Neural progenitor cell (in vitro differentiated cells): ENCODE data around the gene CADPS. TPM values are rescaled to one million over a fixed set of nuclear protein-coding genes. Genes with fewer than 3 reads are reported as not detected.

Experiments used
- DNase-seq: peaks from one replicate; pipeline ENCODE4 v3.0.0-alpha.2; 2016; ENCODE audit warnings: low spot score
- H2AFZ ChIP-seq: fragments of 200-600 bp; sonication (generic); replicated peaks from 2 replicates; pipeline ENCODE4 v1.6.1; 2016; ENCODE audit warnings: antibody characterized with exemption
- H3F3A ChIP-seq: fragments of 200-600 bp; sonication (generic); 2 replicates; pipeline ENCODE4 v1.6.1; 2016; ENCODE audit warnings: antibody characterized with exemption, low read depth
- H3K27ac ChIP-seq: fragments of 200-600 bp; sonication (generic); 2 replicates; pipeline ENCODE4 v1.5.1; 2016; ENCODE audit warnings: mild to moderate bottlenecking
- H3K27me3 ChIP-seq: fragments of 200-600 bp; sonication (generic); 2 replicates; pipeline ENCODE4 v1.6.1; 2016; ENCODE audit warnings: mild to moderate bottlenecking, moderate library complexity
- H3K36me3 ChIP-seq: fragments of 200-600 bp; sonication (generic); 2 replicates; pipeline ENCODE4 v1.5.1; 2016
- H3K4me1 ChIP-seq: fragments of 200-600 bp; sonication (generic); 2 replicates; pipeline ENCODE4 v1.6.1; 2016; ENCODE audit warnings: mixed run types
- H3K4me2 ChIP-seq: fragments of 200-600 bp; sonication (generic); 2 replicates; pipeline ENCODE4 v1.6.1; 2016
- H3K4me3 ChIP-seq: fragments of 200-600 bp; sonication (generic); 2 replicates; pipeline ENCODE4 v1.5.1; 2016
- H3K79me2 ChIP-seq: fragments of 200-600 bp; sonication (generic); 2 replicates; pipeline ENCODE4 v1.6.1; 2016; ENCODE audit warnings: low read depth
- H3K9ac ChIP-seq: fragments of 200-600 bp; sonication (generic); 2 replicates; pipeline ENCODE4 v1.6.1; 2016
- H3K9me3 ChIP-seq: fragments of 200-600 bp; sonication (generic); 2 replicates; pipeline ENCODE4 v1.5.1; 2016; ENCODE audit warnings: low read depth
- H4K20me1 ChIP-seq: fragments of 200-600 bp; sonication (generic); 2 replicates; pipeline ENCODE4 v1.6.1; 2016; ENCODE audit warnings: low read depth
- H3K27ac Mint-ChIP-seq: 3 replicates; pipeline ENCODE4 v1.8.0; 2021; ENCODE audit warnings: mixed read lengths
- H3K27me3 Mint-ChIP-seq: 2 replicates; pipeline ENCODE4 v1.8.0; 2022; ENCODE audit warnings: low read depth, mild to moderate bottlenecking, inconsistent platforms, moderate library complexity, mixed read lengths; ENCODE audit not compliant: insufficient read depth
- H3K36me3 Mint-ChIP-seq: 3 replicates; pipeline ENCODE4 v1.8.0; 2021; ENCODE audit warnings: mixed read lengths
- H3K4me1 Mint-ChIP-seq: 3 replicates; pipeline ENCODE4 v1.8.0; 2021; ENCODE audit warnings: mixed read lengths
- H3K4me3 Mint-ChIP-seq: 3 replicates; pipeline ENCODE4 v1.8.0; 2021; ENCODE audit warnings: mild to moderate bottlenecking, moderate library complexity, mixed read lengths
- H3K9me3 Mint-ChIP-seq: 3 replicates; pipeline ENCODE4 v1.8.0; 2020; ENCODE audit warnings: mixed read lengths
- EZH2 ChIP-seq: fragments of 200-600 bp; sonication (generic); IDR thresholded peaks from 2 replicates; pipeline ENCODE4 v1.6.1; 2017; ENCODE audit warnings: antibody characterized with exemption, mild to moderate bottlenecking, moderate library complexity
- EZH2phosphoT487 ChIP-seq: fragments of 200-600 bp; sonication (generic); IDR thresholded peaks from 2 replicates; pipeline ENCODE4 v1.6.1; 2017; ENCODE audit warnings: antibody characterized with exemption
- total RNA-seq: library from RNA; depleted of rRNA; stranded (reverse); fragments of >200 nt; gene quantifications from 2 replicates; pipeline ENCODE4 v1.2.3, GENCODE V29; 2015; ENCODE audit warnings: low replicate concordance
- TF ChIP-seq, protein P1 (sequence below): fragments of 200-600 bp; sonication (generic); IDR thresholded peaks from 2 replicates; pipeline ENCODE4 v1.5.1; 2017; ENCODE audit warnings: antibody characterized with exemption, mild to moderate bottlenecking

The CADPS gene
- total RNA-seq, 1 donor from 2014 or later: 17.3 TPM

- no peak overlapping the region for H3K4me3 ChIP-seq
Measured at GRCh38 chr3:62737449-62737848, 137.8 kb downstream of the CADPS start.

GRCh38 chr3:62735510-62735909 is 139.7 kb downstream of the CADPS start:
- peaks cover 3% of the 10 kb centered on the region for H3K9me3 Mint-ChIP-seq
- H3K4me1 Mint-ChIP-seq: no peaks in the 10 kb centered on the region
- Histone ChIP-seq H3K4me2 (no peak overlapping the region), H3K79me2 (no peaks in the 10 kb centered on the region), H2AFZ (no peak overlapping the region), H3K27ac (no peak overlapping the region), H3F3A (no peaks in the 10 kb centered on the region), H3K4me1 (no peaks in the 10 kb centered on the region), H4K20me1 (no peaks in the 10 kb centered on the region), H3K9ac (no peak overlapping the region), H3K9me3 (peaks cover 4% of the 10 kb centered on the region), H3K27me3 (no peaks in the 10 kb centered on the region), H3K36me3 (no peaks in the 10 kb centered on the region), H3K4me3 (no peak overlapping the region)
- no peak overlapping the region for H3K4me3 Mint-ChIP-seq
- DNase-seq: no peak
- no peaks in the 10 kb centered on the region for H3K27me3 Mint-ChIP-seq
- TF ChIP-seq EZH2 (no peak), EZH2phosphoT487 (no peak)
- TF ChIP-seq, protein P1, sequence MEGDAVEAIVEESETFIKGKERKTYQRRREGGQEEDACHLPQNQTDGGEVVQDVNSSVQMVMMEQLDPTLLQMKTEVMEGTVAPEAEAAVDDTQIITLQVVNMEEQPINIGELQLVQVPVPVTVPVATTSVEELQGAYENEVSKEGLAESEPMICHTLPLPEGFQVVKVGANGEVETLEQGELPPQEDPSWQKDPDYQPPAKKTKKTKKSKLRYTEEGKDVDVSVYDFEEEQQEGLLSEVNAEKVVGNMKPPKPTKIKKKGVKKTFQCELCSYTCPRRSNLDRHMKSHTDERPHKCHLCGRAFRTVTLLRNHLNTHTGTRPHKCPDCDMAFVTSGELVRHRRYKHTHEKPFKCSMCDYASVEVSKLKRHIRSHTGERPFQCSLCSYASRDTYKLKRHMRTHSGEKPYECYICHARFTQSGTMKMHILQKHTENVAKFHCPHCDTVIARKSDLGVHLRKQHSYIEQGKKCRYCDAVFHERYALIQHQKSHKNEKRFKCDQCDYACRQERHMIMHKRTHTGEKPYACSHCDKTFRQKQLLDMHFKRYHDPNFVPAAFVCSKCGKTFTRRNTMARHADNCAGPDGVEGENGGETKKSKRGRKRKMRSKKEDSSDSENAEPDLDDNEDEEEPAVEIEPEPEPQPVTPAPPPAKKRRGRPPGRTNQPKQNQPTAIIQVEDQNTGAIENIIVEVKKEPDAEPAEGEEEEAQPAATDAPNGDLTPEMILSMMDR: no peak
- no peaks in the 10 kb centered on the region for H3K36me3 Mint-ChIP-seq
- H3K27ac Mint-ChIP-seq: no peak overlapping the region

More at GRCh38 chr3:62737449-62737848, 137.8 kb downstream of the CADPS start:
- no peaks in the 10 kb centered on the region for H3K27me3 Mint-ChIP-seq
- peaks cover 3% of the 10 kb centered on the region for H3K9me3 Mint-ChIP-seq
- Histone ChIP-seq H3K9ac (no peak overlapping the region), H2AFZ (no peak overlapping the region), H3K4me1 (no peaks in the 10 kb centered on the region), H3K4me2 (no peak overlapping the region), H3K79me2 (no peaks in the 10 kb centered on the region), H4K20me1 (no peaks in the 10 kb centered on the region), H3F3A (no peaks in the 10 kb centered on the region), H3K36me3 (no peaks in the 10 kb centered on the region), H3K9me3 (peaks cover 4% of the 10 kb centered on the region), H3K27ac (no peak overlapping the region), H3K27me3 (no peaks in the 10 kb centered on the region)
- TF ChIP-seq EZH2phosphoT487 (no peak), EZH2 (no peak)
- TF ChIP-seq, protein P1: no peak
- no peaks in the 10 kb centered on the region for H3K36me3 Mint-ChIP-seq
- no peak overlapping the region for H3K4me3 Mint-ChIP-seq
- DNase-seq: no peak
- no peaks in the 10 kb centered on the region for H3K4me1 Mint-ChIP-seq
- H3K27ac Mint-ChIP-seq: no peak overlapping the region

DNA sequence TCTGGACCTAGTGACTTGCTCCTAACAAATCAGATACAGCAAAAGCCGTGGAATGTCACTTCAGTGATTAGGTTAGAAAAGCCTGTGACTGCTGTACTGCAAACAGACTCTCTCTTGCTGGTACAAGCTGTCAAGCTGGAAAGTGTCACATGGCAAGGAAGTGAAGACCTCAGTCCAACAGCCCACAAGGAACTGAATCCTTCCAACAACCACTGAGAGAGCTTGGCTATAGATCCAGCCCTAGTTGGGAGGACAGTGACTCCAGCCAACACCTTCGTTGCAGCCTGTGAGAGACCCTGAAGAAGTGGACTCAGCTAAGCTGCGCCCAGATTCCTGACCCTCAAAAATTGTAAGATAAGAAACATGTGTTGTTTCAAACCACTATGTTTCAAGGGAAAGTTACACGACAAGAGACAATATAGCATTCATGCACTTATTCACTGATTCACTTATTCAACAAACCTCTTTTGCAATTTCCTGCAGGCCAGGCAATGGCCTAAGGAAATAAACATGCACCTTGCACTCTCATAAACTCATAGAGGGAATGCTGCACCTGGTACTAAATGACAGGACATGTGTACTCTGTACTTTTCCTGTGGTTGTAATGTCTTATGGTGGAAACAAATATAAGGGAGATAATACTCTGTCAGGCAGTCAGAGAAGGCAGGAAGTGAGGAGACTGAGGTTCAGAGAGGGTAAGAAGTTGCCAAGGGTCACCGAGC is 142.9 kb downstream of the CADPS start:
- no peak for DNase-seq
- Histone ChIP-seq H3K9me3 (no peaks in the 10 kb centered on the region), H3K27ac (no peak overlapping the region), H3K4me3 (no peak overlapping the region), H4K20me1 (no peaks in the 10 kb centered on the region), H3K4me2 (no peak overlapping the region), H3K79me2 (no peaks in the 10 kb centered on the region), H3K4me1 (peaks cover 19% of the 10 kb centered on the region), H2AFZ (no peak overlapping the region), H3K36me3 (no peaks in the 10 kb centered on the region), H3K27me3 (no peaks in the 10 kb centered on the region), H3K9ac (no peak overlapping the region), H3F3A (no peaks in the 10 kb centered on the region)
- H3K36me3 Mint-ChIP-seq: no peaks in the 10 kb centered on the region
- H3K4me3 Mint-ChIP-seq: no peak overlapping the region
- H3K27ac Mint-ChIP-seq: no peak overlapping the region
- no peaks in the 10 kb centered on the region for H3K9me3 Mint-ChIP-seq
- H3K27me3 Mint-ChIP-seq: no peaks in the 10 kb centered on the region
- TF ChIP-seq EZH2 (no peak), EZH2phosphoT487 (no peak)
- TF ChIP-seq, protein P1: no peak
- peaks cover 12% of the 10 kb centered on the region for H3K4me1 Mint-ChIP-seq
